Keratinocyte (primary cell): ENCODE results near the gene MRPL40.

Source experiments
- EZH2 ChIP-seq: IDR thresholded peaks from one replicate; pipeline ENCODE4 v1.6.1; 2012; ENCODE audit warnings: inconsistent platforms, mild to moderate bottlenecking, low read length, moderate library complexity
- TF ChIP-seq, protein P1 (sequence below), 3 experiments: IDR thresholded peaks in 1 of 3; conservative IDR thresholded peaks in 1 of 3; optimal IDR thresholded peaks in 1 of 3; 2 replicates in 2 of 3; 3 replicates in 1 of 3; pipeline versions ENCODE3 to v1.5.1; 2011; ENCODE audit warnings: low read length in 3 of 3, mild to moderate bottlenecking in 3 of 3, moderate library complexity in 2 of 3, control low read depth in 1 of 3, inconsistent platforms in 1 of 3; ENCODE audit not compliant: insufficient read depth in 2 of 3; ENCODE audit errors: extremely low read depth in 1 of 3

DNA sequence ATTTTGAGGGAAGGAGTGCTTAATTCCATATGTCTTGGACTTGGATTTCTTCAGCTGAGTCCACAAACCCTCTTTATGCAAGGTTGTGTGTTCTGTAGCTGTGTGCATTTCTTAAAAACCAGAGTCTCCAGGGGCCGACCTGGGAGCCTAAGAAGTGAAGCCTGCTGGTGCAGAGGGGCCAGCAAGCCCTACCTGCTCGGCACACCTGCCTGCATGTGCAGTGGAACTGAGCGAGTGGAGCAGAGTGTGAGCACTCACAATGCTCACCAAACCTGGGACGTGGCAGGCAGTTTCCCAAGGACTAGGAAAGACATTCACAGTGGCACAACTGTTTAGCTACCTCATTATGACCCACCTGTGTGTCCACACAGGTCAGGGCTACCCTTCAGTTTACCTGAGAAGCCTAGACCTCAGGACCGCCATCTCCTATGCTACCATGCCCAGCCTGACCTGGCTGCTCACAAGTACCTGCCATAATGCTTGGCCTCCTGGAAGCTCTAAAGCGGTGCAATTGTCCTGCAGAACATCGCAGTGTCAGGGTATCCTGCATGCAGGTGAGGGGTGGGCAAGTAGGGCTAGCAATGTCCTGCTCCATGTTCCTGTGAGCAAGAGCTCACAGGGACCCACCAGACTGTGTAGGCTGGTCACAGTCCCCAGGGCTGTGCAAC, 11.3 kb downstream of the MRPL40 start:
- TF ChIP-seq, protein P1, sequence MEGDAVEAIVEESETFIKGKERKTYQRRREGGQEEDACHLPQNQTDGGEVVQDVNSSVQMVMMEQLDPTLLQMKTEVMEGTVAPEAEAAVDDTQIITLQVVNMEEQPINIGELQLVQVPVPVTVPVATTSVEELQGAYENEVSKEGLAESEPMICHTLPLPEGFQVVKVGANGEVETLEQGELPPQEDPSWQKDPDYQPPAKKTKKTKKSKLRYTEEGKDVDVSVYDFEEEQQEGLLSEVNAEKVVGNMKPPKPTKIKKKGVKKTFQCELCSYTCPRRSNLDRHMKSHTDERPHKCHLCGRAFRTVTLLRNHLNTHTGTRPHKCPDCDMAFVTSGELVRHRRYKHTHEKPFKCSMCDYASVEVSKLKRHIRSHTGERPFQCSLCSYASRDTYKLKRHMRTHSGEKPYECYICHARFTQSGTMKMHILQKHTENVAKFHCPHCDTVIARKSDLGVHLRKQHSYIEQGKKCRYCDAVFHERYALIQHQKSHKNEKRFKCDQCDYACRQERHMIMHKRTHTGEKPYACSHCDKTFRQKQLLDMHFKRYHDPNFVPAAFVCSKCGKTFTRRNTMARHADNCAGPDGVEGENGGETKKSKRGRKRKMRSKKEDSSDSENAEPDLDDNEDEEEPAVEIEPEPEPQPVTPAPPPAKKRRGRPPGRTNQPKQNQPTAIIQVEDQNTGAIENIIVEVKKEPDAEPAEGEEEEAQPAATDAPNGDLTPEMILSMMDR (optimal IDR thresholded peaks at IDR 0.05 in 1 of 3, IDR thresholded peaks at IDR 0.05 in 1 of 3, conservative IDR thresholded peaks at IDR 0.05 in 1 of 3; ENCODE audit: extremely low read depth in 1 of 3, insufficient read depth in 2 of 3, low read length in 3 of 3), result no peak
- no peak for TF ChIP-seq EZH2
